GM18517 (cell line): ENCODE results near the gene RHEX.

Experiments used
- ATAC-seq: cut with Tn5 transposase; IDR thresholded peaks from one replicate; pipeline ENCODE4 v1.9.1; 2021; ENCODE audit warnings: mild to moderate bottlenecking, moderate library complexity; ENCODE audit not compliant: unreplicated experiment

Gene RHEX

GRCh38 chr1:206115791-206116190 lies 62.8 kb downstream of the RHEX start:
- ATAC-seq: no peak

DNA sequence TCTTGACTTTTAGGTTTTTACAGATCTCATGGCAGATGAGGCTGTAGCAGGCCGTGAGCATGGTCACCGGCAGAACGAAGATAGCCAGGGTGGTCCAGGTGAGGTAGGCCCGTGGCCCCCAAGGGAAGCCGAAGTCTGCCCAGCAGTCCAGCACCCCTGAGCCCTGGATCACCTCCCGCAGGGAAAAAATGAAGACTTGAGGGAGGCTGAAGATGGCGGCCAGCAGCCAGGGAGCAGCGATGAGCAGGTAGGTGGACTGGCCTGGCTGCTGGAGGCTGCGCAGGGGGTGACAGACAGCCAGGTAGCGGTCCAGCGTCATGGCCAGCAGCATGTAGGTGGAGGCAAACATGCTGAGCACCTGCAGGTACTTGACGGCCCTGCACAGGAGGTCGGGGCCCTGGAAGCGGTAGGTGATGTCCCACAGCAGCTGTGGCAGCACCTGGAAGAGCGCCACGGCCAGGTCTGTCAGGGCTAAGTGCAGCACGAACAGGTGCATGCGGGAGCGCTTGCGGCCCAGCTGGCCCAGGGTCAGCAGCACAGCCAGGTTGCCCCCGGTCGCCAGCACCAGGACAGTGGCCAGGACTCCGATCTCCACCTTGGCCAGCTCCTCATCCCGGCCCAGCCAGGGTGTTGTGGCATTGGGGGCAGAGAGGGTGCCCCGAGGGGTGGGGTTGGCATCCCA lies 63.4 kb downstream of the RHEX start:
- ATAC-seq: no peak

GRCh38 chr1:206116873-206117150 lies 63.8 kb downstream of the RHEX start:
- ATAC-seq: no peak

DNA sequence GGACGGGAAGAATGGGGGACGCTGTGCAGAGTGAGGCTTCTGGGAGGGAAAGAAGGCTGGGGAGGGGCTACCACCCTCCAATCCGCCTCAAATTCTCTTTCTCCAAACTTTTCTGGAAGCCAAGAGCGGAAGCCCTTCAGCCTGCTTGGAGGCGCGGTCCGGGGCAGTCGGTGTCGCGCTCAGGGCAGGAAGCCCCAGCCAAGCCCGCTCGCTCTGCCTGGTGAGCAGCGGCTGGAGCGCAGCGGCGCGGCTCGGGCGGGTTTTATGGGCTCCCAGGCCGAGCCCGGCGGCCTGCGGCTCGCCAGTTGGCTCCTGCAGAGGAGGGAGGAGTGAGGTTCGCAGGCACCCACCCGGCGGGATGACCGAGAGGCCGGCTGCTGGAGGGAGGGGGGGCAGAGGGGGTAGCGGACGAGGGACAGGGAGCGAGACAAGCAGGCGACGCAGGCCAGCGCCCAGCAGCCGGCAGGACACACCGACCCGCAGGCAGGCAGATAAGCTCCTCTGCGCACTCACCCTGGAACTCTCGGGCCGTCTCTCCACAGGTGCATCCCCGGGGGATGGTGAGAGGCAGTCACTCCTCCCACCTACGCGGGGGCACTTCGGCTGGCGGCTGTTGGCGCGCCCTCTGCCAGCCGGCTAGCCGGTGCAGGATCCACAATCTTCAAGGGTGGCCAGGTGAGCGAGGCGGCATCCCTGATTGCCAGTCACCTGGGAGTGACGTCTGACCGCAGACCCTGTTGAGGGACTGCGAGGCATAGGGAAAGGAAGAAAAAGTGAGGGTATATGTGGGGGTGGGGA lies 64.4 kb downstream of the RHEX start, which contains the start of gene AVPR1B:
TSS of gene AVPR1B (minus strand) at position 238 of the 798 bp plus-strand sequence. CDS start 498 bp downstream, outside the sequence.
- ATAC-seq: no peak

- no peak for ATAC-seq
These were observed 67.4 kb downstream of the RHEX start for GRCh38 chr1:206120406-206120805.

DNA sequence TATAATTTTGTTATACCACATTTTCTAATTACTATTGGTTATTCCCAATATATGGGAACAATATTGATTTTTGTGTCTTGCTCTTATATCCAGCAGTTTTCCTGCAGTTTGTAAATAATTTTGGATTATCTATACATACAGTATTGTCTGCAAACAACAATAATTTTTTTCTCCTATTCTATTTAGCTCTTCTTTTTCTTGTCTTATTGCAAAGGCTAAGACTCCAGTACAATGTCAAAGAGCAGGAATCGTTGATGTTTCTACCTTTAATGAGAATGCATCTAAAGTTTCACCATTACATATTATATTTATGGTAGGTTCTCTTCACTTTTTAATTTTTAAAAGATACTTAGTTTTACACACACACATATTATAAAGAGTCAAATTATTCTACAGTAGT lies 68.3 kb downstream of the RHEX start:
- no peak for ATAC-seq

DNA sequence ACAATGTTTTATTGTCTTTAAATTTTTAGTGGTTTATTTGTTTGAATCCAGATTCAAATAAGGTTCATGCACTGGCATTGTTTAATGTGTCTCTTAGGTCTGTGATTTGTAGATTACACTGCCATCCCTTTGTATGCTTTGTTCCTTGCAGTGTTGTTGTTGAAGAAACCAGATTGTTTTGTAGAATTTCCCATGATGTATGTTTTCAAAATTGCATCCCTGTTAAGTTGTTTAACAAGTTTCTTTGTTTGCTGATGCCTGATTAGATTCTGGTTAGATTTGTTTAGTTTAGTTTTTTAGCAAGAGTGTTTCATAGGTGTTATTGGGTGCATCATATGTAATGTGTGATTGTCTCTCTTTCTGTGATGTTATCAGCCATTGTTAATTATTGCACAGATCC lies 69.7 kb downstream of the RHEX start:
- no peak for ATAC-seq

DNA sequence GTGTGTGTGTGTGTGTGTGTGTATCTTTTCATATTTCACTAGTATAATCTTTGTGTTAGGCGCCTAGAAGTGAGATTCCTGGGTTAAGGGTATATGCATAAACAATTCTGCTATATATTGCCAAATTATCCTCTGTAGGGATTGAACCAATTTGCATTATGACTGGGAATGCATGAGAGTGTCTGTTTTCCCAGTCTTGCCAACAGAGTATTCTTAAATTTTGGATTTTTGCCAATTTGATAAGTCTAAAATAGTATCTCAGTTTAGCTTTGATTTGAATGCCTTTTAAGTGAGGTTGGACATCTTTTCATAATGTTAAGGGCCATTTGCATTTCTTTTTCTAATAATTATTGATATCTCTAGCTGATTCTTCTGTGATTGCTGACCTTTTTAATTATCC lies 72.4 kb downstream of the RHEX start:
- ATAC-seq: no peak

DNA sequence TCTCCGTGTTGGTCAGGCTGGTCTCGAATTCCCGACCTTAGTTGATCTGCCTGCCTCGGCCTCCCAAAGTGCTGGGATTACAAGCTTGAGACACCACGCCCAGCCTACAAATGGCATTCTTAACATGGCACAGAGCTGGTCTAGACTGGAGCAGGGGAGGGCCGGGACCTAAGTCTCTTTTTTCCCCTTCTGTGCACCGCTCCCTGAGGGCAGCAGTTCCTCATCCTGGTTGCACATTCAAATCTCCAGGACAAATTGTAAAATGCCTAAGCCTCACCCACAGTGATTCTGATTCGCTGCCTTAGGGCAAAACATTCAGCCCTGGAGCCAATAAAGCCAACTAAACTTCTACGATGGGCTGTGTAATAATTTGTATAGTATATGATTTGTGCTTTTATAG lies 74.4 kb downstream of the RHEX start:
- ATAC-seq: no peak

DNA sequence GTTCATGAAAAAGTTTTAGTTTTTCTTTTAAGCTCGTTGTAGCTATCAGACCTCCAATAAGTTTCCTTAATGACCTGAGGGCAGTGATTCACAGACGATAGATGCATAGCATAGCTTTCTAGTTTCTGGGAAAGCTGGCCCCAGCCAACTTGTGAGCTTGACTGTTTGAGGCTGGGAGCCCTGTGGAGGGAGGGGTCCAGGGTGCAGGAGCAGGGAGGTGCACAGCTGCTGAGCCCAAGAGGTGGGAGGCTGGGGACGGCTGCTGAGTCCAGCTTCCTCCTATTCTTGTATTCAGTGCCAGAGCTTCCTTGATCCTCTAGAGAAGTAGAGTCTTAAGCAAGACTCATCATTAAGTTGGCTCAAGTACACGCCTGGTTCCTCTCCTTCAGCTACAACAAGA lies 75.2 kb downstream of the RHEX start:
- ATAC-seq: no peak

GRCh38 chr1:206131037-206131436 lies 78.1 kb downstream of the RHEX start:
- no peak for ATAC-seq

GRCh38 chr1:206133751-206134415 lies 80.9 kb downstream of the RHEX start:
- ATAC-seq: no peak

DNA sequence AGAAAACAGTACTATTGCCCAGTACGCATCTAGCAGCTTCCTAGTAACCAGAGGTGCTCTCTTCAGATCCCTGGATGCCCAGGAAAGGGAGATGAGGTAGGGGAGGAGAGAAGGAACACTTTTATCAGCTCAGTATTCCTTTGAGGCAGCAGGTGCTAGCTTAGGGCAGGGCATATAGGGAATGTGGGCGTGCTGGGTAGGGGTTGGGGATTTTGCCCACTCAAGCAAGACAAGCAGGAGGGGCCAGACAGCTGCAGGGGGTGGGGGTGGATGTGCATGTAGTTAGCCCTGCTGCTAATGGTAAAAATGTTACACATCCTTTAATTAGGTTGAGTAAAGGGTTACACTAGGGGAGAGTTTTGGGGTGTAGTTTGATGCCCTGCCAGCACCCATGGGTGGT lies 82.3 kb downstream of the RHEX start:
- ATAC-seq: no peak

GRCh38 chr1:206136241-206136640 lies 83.3 kb downstream of the RHEX start:
- ATAC-seq: no peak

GRCh38 chr1:206142011-206142410 lies 89.0 kb downstream of the RHEX start:
- no peak for ATAC-seq

- ATAC-seq: no peak
These were observed 89.8 kb downstream of the RHEX start for GRCh38 chr1:206142770-206143169.

GRCh38 chr1:206143537-206144172 lies 90.7 kb downstream of the RHEX start:
- ATAC-seq: no peak

GRCh38 chr1:206144605-206145004 lies 91.6 kb downstream of the RHEX start:
- ATAC-seq: no peak

DNA sequence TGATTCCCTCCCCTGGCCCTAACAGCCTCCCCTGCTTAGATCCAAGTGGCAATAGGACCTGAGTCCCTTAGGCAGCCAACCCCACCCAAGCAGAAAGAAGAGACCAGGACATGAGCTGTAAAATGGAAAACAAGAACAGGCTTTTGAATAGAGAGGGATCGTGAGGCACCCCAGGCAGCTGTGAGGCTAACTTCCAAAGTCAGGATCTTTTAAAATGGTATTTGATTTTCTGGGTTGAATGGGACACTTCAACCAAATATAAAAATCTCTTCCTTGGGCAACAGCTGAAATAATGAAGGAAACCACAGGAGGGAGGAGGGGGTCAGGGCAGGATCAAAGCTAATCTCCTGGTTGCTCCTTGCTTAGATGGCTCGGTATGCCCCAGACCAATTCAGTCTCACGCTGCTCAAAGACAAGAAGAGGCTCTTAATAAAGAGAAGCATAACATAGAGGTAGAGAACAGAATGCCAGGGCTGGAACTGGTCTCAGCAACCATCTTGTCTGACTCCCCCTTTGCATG lies 92.9 kb downstream of the RHEX start:
- ATAC-seq: no peak
